Ishikawa (cell line): ENCODE results near the gene TANGO6.

Experiments
- CEBPB ChIP-seq: IDR thresholded peaks from 2 replicates; pipeline ENCODE4 v1.6.1; 2012
- CREB1 ChIP-seq: IDR thresholded peaks from 2 replicates; pipeline ENCODE4 v1.6.1; 2012; ENCODE audit warnings: low read depth
- EGR1 ChIP-seq: IDR thresholded peaks from 2 replicates; pipeline ENCODE4 v1.6.1; 2012
- EP300 ChIP-seq: IDR thresholded peaks from 2 replicates; pipeline ENCODE4 v1.6.1; 2012; ENCODE audit warnings: borderline replicate concordance
- FOXM1 ChIP-seq: IDR thresholded peaks from 2 replicates; pipeline ENCODE4 v1.6.1; 2012; ENCODE audit warnings: low read depth, borderline replicate concordance
- NFIC ChIP-seq: IDR thresholded peaks from 2 replicates; pipeline ENCODE4 v1.6.1; 2012
- RAD21 ChIP-seq: IDR thresholded peaks from 2 replicates; pipeline ENCODE4 v1.6.1; 2012; ENCODE audit warnings: low read depth
- REST ChIP-seq: IDR thresholded peaks from 2 replicates; pipeline ENCODE4 v1.6.1; 2012; ENCODE audit warnings: low read depth, mild to moderate bottlenecking
- TAF1 ChIP-seq: IDR thresholded peaks from 2 replicates; pipeline ENCODE4 v1.6.1; 2012; ENCODE audit warnings: low read depth, mild to moderate bottlenecking
- TCF12 ChIP-seq: IDR thresholded peaks from 2 replicates; pipeline ENCODE4 v1.6.1; 2012; ENCODE audit warnings: low read depth
- TEAD4 ChIP-seq: IDR thresholded peaks from 2 replicates; pipeline ENCODE4 v1.6.1; 2012
- YY1 ChIP-seq: IDR thresholded peaks from 2 replicates; pipeline ENCODE4 v1.6.1; 2012; ENCODE audit warnings: low read depth
- ZBTB7A ChIP-seq: IDR thresholded peaks from 2 replicates; pipeline ENCODE4 v1.6.1; 2012; ENCODE audit warnings: low read depth
- TF ChIP-seq, protein P1 (sequence below): IDR thresholded peaks from 2 replicates; pipeline ENCODE4 v1.6.1; 2012
- TF ChIP-seq, protein P2 (sequence below): IDR thresholded peaks from 2 replicates; pipeline ENCODE4 v1.6.1; 2012

TANGO6 gene

GRCh38 chr16:68984467-68984866 lies 141.1 kb downstream of the TANGO6 start:
- TF ChIP-seq, protein P1, sequence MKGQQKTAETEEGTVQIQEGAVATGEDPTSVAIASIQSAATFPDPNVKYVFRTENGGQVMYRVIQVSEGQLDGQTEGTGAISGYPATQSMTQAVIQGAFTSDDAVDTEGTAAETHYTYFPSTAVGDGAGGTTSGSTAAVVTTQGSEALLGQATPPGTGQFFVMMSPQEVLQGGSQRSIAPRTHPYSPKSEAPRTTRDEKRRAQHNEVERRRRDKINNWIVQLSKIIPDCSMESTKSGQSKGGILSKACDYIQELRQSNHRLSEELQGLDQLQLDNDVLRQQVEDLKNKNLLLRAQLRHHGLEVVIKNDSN, result no peak
- no peak for TF ChIP-seq TEAD4
- TF ChIP-seq, protein P2, sequence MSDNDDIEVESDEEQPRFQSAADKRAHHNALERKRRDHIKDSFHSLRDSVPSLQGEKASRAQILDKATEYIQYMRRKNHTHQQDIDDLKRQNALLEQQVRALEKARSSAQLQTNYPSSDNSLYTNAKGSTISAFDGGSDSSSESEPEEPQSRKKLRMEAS, result no peak
- no peak for TF ChIP-seq CEBPB
- no peak for TF ChIP-seq YY1
- no peak for TF ChIP-seq TAF1
- TF ChIP-seq CREB1, result no peak
- TF ChIP-seq NFIC, result no peak
- TF ChIP-seq EGR1, result no peak
- no peak for TF ChIP-seq FOXM1
- no peak for TF ChIP-seq TCF12
- TF ChIP-seq REST, result no peak
- no peak for TF ChIP-seq EP300
- TF ChIP-seq RAD21, result no peak
- no peak for TF ChIP-seq ZBTB7A

- TF ChIP-seq RAD21 (no peak), NFIC (no peak), YY1 (no peak)
Observed at GRCh38 chr16:68985268-68985667, 141.9 kb downstream of the TANGO6 start.

- TF ChIP-seq, protein P2, result no peak
- TF ChIP-seq EGR1 (no peak), FOXM1 (no peak), EP300 (no peak), ZBTB7A (no peak), TAF1 (no peak), RAD21 (no peak), NFIC (no peak), TEAD4 (no peak), TCF12 (no peak), YY1 (no peak), CREB1 (no peak), CEBPB (no peak), REST (no peak)
- TF ChIP-seq, protein P1, result no peak
Observed at GRCh38 chr16:68985855-68986254, 142.5 kb downstream of the TANGO6 start.

GRCh38 chr16:68987734-68988457 lies 144.6 kb downstream of the TANGO6 start:
- TF ChIP-seq RAD21, result no peak
- no peak for TF ChIP-seq NFIC
- no peak for TF ChIP-seq EP300
- no peak for TF ChIP-seq EGR1
- no peak for TF ChIP-seq ZBTB7A
- TF ChIP-seq TCF12, result no peak
- no peak for TF ChIP-seq TEAD4
- no peak for TF ChIP-seq CREB1
- TF ChIP-seq YY1, result no peak
- TF ChIP-seq TAF1, result no peak
- TF ChIP-seq, protein P2, result no peak
- TF ChIP-seq, protein P1, result no peak
- TF ChIP-seq FOXM1, result no peak
- no peak for TF ChIP-seq REST
- TF ChIP-seq CEBPB, result no peak
